ENCODE measurements around the gene LCP1. TPM values are rescaled to one million over a fixed set of nuclear protein-coding genes. Genes with fewer than 3 reads are reported as not detected.

Gene LCP1
- total and polyA plus RNA-seq, 12 donors, result 17.3 to 109 (median 59.8) TPM

DNA sequence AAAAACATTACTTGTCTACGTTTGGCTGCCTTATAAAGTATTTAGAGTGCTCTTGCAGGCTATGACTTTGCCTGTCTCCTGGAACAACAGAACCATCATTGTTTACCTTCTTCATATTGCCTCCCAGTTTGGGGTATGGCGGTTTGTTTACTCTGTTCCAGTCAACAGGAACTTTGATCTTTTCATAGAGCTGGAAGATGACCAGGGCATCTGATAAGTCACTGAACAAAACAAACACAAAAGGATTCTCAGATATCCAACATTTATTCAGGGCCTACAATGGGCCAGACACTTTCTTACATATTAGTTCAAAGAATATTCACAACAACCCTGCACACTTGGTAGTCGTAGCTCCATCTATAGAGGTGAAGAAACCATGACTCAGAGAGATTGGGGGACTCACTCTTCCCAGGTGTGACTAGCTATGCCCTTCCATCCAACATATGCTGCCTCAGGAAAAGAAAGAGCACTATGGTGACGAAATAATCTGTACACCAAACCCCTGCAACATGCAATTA lies 38.7 kb downstream of the LCP1 start:
- Histone ChIP-seq H3K4me1 (replicated peaks in 1 of 2) (peaks cover 7 to 11% of the 10 kb centered on the region in 2 donors), H3K27me3 (no peaks in the 10 kb centered on the region), H3K4me3 (no peak overlapping the region), H3K36me3 (replicated peaks in 1 of 2) (no peaks in the 10 kb centered on the region), H3K9me3 (replicated peaks in 1 of 3) (no peaks in the 10 kb centered on the region), H3K27ac (no peak overlapping the region)
- WGBS, 4 donors, result 80 to 88% (median 86%) methylated on average over 4 of the region's 4 CpGs
- no peak for TF ChIP-seq POLR2A (IDR thresholded peaks at IDR 0.05)
- TF ChIP-seq, protein P1, sequence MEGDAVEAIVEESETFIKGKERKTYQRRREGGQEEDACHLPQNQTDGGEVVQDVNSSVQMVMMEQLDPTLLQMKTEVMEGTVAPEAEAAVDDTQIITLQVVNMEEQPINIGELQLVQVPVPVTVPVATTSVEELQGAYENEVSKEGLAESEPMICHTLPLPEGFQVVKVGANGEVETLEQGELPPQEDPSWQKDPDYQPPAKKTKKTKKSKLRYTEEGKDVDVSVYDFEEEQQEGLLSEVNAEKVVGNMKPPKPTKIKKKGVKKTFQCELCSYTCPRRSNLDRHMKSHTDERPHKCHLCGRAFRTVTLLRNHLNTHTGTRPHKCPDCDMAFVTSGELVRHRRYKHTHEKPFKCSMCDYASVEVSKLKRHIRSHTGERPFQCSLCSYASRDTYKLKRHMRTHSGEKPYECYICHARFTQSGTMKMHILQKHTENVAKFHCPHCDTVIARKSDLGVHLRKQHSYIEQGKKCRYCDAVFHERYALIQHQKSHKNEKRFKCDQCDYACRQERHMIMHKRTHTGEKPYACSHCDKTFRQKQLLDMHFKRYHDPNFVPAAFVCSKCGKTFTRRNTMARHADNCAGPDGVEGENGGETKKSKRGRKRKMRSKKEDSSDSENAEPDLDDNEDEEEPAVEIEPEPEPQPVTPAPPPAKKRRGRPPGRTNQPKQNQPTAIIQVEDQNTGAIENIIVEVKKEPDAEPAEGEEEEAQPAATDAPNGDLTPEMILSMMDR (IDR thresholded peaks at IDR 0.05), result no peak
- intact Hi-C loops (cut with DNase I), result no loop called here
- DNase-seq, result no peak

- TF ChIP-seq, protein P1 (IDR thresholded peaks at IDR 0.05), result no peak
- TF ChIP-seq POLR2A (IDR thresholded peaks at IDR 0.05), result no peak
Observed at GRCh38 chr13:46142776-46143175, 39.2 kb downstream of the LCP1 start.

DNA sequence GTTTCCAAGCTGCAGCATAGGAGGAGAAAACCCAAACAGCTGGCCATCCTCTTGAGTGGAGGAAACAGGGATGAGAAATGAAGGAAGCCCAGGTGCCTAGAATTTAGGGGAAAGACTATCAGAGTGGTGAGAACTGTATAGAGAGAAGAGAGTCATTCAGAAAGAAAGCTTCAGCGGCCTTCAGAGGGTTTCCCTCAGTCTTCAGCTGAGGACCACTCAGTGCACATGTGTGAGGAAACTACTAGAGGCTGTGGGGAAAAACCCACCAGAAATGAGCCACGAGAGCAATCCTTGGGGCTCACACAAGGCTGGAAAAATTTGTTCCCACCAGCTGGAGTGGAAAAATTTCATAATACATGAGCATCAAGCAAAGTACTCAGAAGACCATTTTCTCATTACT lies 41.9 kb downstream of the LCP1 start:
- Histone ChIP-seq H3K27ac (no peak overlapping the region), H3K27me3 (no peaks in the 10 kb centered on the region), H3K36me3 (replicated peaks in 1 of 2) (no peaks in the 10 kb centered on the region), H3K4me1 (replicated peaks in 1 of 2) (peaks cover 7 to 11% of the 10 kb centered on the region in 2 donors), H3K9me3 (replicated peaks in 1 of 3) (no peaks in the 10 kb centered on the region), H3K4me3 (no peak overlapping the region)
- no peak for TF ChIP-seq POLR2A (IDR thresholded peaks at IDR 0.05)
- TF ChIP-seq, protein P1 (IDR thresholded peaks at IDR 0.05), result no peak
- WGBS, 4 donors, result 69 to 80% (median 77%) methylated on average over 2 of the region's 2 CpGs
- intact Hi-C loops (cut with DNase I), result no loop called here
- DNase-seq, result peak in 1 of 7 donors; percentile 28

More at GRCh38 chr13:46142776-46143175, 39.2 kb downstream of the LCP1 start:
- Histone ChIP-seq H3K4me1 (replicated peaks in 1 of 2) (peaks cover 7 to 11% of the 10 kb centered on the region in 2 donors), H3K4me3 (no peak overlapping the region), H3K9me3 (replicated peaks in 1 of 3) (no peaks in the 10 kb centered on the region), H3K27ac (no peak overlapping the region), H3K27me3 (no peaks in the 10 kb centered on the region), H3K36me3 (replicated peaks in 1 of 2) (no peaks in the 10 kb centered on the region)
- intact Hi-C loops (cut with DNase I), result no loop called here
- no peak for DNase-seq
- 82 to 90% (median 85%) methylated on average over 3 of the region's 3 CpGs for WGBS, 4 donors

- Histone ChIP-seq H3K27ac (no peak overlapping the region), H3K4me3 (no peak overlapping the region), H3K27me3 (no peaks in the 10 kb centered on the region), H3K4me1 (replicated peaks in 1 of 2) (peaks cover 7 to 11% of the 10 kb centered on the region in 2 donors), H3K36me3 (replicated peaks in 1 of 2) (no peaks in the 10 kb centered on the region), H3K9me3 (replicated peaks in 1 of 3) (no peaks in the 10 kb centered on the region)
- no peak for TF ChIP-seq POLR2A (IDR thresholded peaks at IDR 0.05)
- TF ChIP-seq, protein P1 (IDR thresholded peaks at IDR 0.05), result no peak
- intact Hi-C loops (cut with DNase I), result no loop called here
- WGBS, 4 donors, result 68 to 83% (median 76%) methylated on average over 2 of the region's 2 CpGs
- DNase-seq, result no peak
Observed at GRCh38 chr13:46137627-46138317, 44.2 kb downstream of the LCP1 start.
